H9 (cell line): ENCODE data around the gene MEGF8. TPM values are rescaled to one million over a fixed set of nuclear protein-coding genes. Genes with fewer than 3 reads are reported as not detected.

ENCODE experiments used
- DNase-seq: peaks from one replicate; pipeline ENCODE4 v3.0.0-alpha.2; 2017
- H2AFZ ChIP-seq: one replicate; pipeline ENCODE4 v1.6.1; 2013; ENCODE audit warnings: mild to moderate bottlenecking, low read length, control low read depth, moderate library complexity
- H2AK5ac ChIP-seq: 2 replicates; pipeline ENCODE4 v1.6.1; 2013; ENCODE audit warnings: low read length, control low read depth, mixed read lengths; ENCODE audit not compliant: insufficient read length
- H2BK120ac ChIP-seq: one replicate; pipeline ENCODE4 v1.6.1; 2013; ENCODE audit warnings: low read depth, mild to moderate bottlenecking, low read length, control low read depth, inconsistent platforms; ENCODE audit not compliant: poor library complexity, severe bottlenecking
- H2BK12ac ChIP-seq: 2 replicates; pipeline ENCODE4 v1.6.1; 2013; ENCODE audit warnings: low read length, control low read depth, mixed read lengths, low read depth; ENCODE audit not compliant: insufficient read length
- H2BK15ac ChIP-seq: 2 replicates; pipeline ENCODE4 v1.6.1; 2013; ENCODE audit warnings: low read depth, low read length, control low read depth
- H2BK20ac ChIP-seq: one replicate; pipeline ENCODE4 v1.6.1; 2013; ENCODE audit warnings: low read depth, mild to moderate bottlenecking, low read length, control low read depth, inconsistent platforms; ENCODE audit not compliant: poor library complexity, severe bottlenecking
- H2BK5ac ChIP-seq: 2 replicates; pipeline ENCODE4 v1.6.1; 2013; ENCODE audit warnings: low read length, control low read depth, mixed read lengths; ENCODE audit not compliant: insufficient read length
- H3K14ac ChIP-seq: 2 replicates; pipeline ENCODE4 v1.6.1; 2013; ENCODE audit warnings: low read length, control low read depth; ENCODE audit not compliant: insufficient read depth
- H3K18ac ChIP-seq: 2 replicates; pipeline ENCODE4 v1.6.1; 2013; ENCODE audit warnings: low read depth, mild to moderate bottlenecking, mixed read lengths, low read length, control low read depth; ENCODE audit not compliant: insufficient read length
- H3K23ac ChIP-seq: 2 replicates; pipeline ENCODE4 v1.6.1; 2013; ENCODE audit warnings: low read length, control low read depth, mixed read lengths, low read depth; ENCODE audit not compliant: insufficient read length
- H3K23me2 ChIP-seq: 2 replicates; pipeline ENCODE4 v1.6.1; 2013; ENCODE audit warnings: low read depth, mild to moderate bottlenecking, mixed read lengths, low read length, control low read depth; ENCODE audit not compliant: insufficient read length, poor library complexity, severe bottlenecking
- H3K27ac ChIP-seq: 2 replicates; pipeline ENCODE4 v1.5.1; 2013; ENCODE audit warnings: low read length, control low read depth, mixed read lengths, low read depth; ENCODE audit not compliant: insufficient read length
- H3K27me3 ChIP-seq: 2 replicates; pipeline ENCODE4 v1.6.1; 2013; ENCODE audit warnings: low read length, control low read depth, inconsistent platforms; ENCODE audit not compliant: insufficient read depth
- H3K4ac ChIP-seq: 2 replicates; pipeline ENCODE4 v1.6.1; 2013; ENCODE audit warnings: low read depth, mild to moderate bottlenecking, control low read depth, inconsistent platforms, low read length, moderate library complexity
- H3K4me1 ChIP-seq: 2 replicates; pipeline ENCODE4 v1.6.1; 2013; ENCODE audit warnings: low read length, control low read depth, inconsistent platforms; ENCODE audit not compliant: insufficient read depth
- H3K4me2 ChIP-seq: 2 replicates; pipeline ENCODE4 v1.6.1; 2013; ENCODE audit warnings: low read length, control low read depth, mixed read lengths; ENCODE audit not compliant: insufficient read length, insufficient read depth
- H3K56ac ChIP-seq: 2 replicates; pipeline ENCODE4 v1.6.1; 2013; ENCODE audit warnings: low read depth, mild to moderate bottlenecking, mixed read lengths, low read length, control low read depth; ENCODE audit not compliant: insufficient read length
- H3K79me1 ChIP-seq: 2 replicates; pipeline ENCODE4 v1.6.1; 2013; ENCODE audit warnings: low read depth, mild to moderate bottlenecking, moderate library complexity, low read length, control low read depth, inconsistent platforms; ENCODE audit not compliant: insufficient read depth, poor library complexity, severe bottlenecking
- H3K79me2 ChIP-seq: 2 replicates; pipeline ENCODE4 v1.6.1; 2013; ENCODE audit warnings: low read length, control low read depth, inconsistent platforms; ENCODE audit not compliant: insufficient read depth
- H3K9ac ChIP-seq: 2 replicates; pipeline ENCODE4 v1.6.1; 2013; ENCODE audit warnings: low read length, control low read depth, mixed read lengths; ENCODE audit not compliant: insufficient read length; ENCODE audit errors: extremely low read depth
- H3K9me3 ChIP-seq: one replicate; pipeline ENCODE4 v1.6.1; 2013; ENCODE audit warnings: low read depth, low read length, inconsistent platforms; ENCODE audit not compliant: control insufficient read depth
- H3T11ph ChIP-seq: one replicate; pipeline ENCODE4 v1.6.1; 2013; ENCODE audit warnings: mild to moderate bottlenecking, low read length, control low read depth, inconsistent platforms
- H4K20me1 ChIP-seq: one replicate; pipeline ENCODE4 v1.6.1; 2013; ENCODE audit not compliant: control insufficient read depth, insufficient read length, insufficient read depth
- H4K5ac ChIP-seq: 2 replicates; pipeline ENCODE4 v1.6.1; 2013; ENCODE audit warnings: low read depth, mild to moderate bottlenecking, mixed read lengths, low read length, control low read depth; ENCODE audit not compliant: insufficient read length
- H4K8ac ChIP-seq: replicated peaks from 2 replicates; pipeline ENCODE4 v1.6.1; 2013; ENCODE audit warnings: low read length, control low read depth, mixed read lengths, low read depth; ENCODE audit not compliant: insufficient read length
- H4K91ac ChIP-seq: 2 replicates; pipeline ENCODE4 v1.6.1; 2013; ENCODE audit warnings: low read depth, mild to moderate bottlenecking, moderate library complexity, mixed read lengths, low read length, control low read depth; ENCODE audit not compliant: insufficient read length
- H3K27ac Mint-ChIP-seq, 3 experiments: 2 replicates in 2 of 3; 3 replicates in 1 of 3; pipeline ENCODE4 v1.8.0; 2020 to 2021; ENCODE audit warnings: mixed read lengths in 3 of 3, mild to moderate bottlenecking in 1 of 3, moderate library complexity in 1 of 3
- H3K27me3 Mint-ChIP-seq: 2 replicates; pipeline ENCODE4 v1.8.0; 2021; ENCODE audit warnings: low read depth, mild to moderate bottlenecking, moderate library complexity, mixed read lengths
- H3K36me3 Mint-ChIP-seq, 3 experiments: 2 replicates in 2 of 3; 3 replicates in 1 of 3; pipeline ENCODE4 v1.8.0; 2020 to 2021; ENCODE audit warnings: low read depth in 3 of 3, mixed read lengths in 3 of 3; ENCODE audit not compliant: insufficient read depth in 1 of 3
- H3K4me1 Mint-ChIP-seq, 2 experiments: 2 replicates each; pipeline ENCODE4 v1.8.0; 2020; ENCODE audit warnings: mixed read lengths in 2 of 2
- H3K4me3 Mint-ChIP-seq, 2 experiments: 2 replicates in 1 of 2; 3 replicates in 1 of 2; pipeline ENCODE4 v1.8.0; 2020 to 2021; ENCODE audit warnings: mild to moderate bottlenecking in 2 of 2, mixed read lengths in 2 of 2, moderate library complexity in 1 of 2
- H3K9me3 Mint-ChIP-seq, 2 experiments: 2 replicates in 1 of 2; 3 replicates in 1 of 2; pipeline ENCODE4 v1.8.0; 2020; ENCODE audit warnings: mild to moderate bottlenecking in 2 of 2, mixed read lengths in 2 of 2, moderate library complexity in 1 of 2
- CTCF ChIP-seq: fragments of 200-600 bp; sonication (generic); conservative IDR thresholded peaks from 3 replicates; pipeline ENCODE4 v1.8.0; 2021; ENCODE audit warnings: antibody characterized with exemption, mild to moderate bottlenecking
- WGBS: extraction: QIAGEN DNeasy Blood & Tissue Kit; methylation state at CpG from one replicate; pipeline ENCODE4 v1.1.7; 2013; ENCODE audit warnings: missing lambda C conversion rate, low lambda C conversion rate, mixed read lengths; ENCODE audit not compliant: insufficient read length; ENCODE audit errors: extremely low coverage; 5-methylcytosine and 5-hydroxymethylcytosine counted together
- total RNA-seq: library from RNA; stranded (reverse); gene quantifications from 2 replicates; pipeline ENCODE4 v1.2.1, GENCODE V29; 2021

Gene MEGF8
- total RNA-seq, 1 experiment from 2014 or later = 28.4 TPM

- H4K91ac ChIP-seq = no peak overlapping the region
- no peak overlapping the region for H2BK20ac ChIP-seq
- no peaks in the 10 kb centered on the region for H4K20me1 ChIP-seq
- H3K4me1 ChIP-seq = no peaks in the 10 kb centered on the region
- no peak for DNase-seq
- H2BK5ac ChIP-seq = no peak overlapping the region
- Mint-ChIP-seq H3K36me3 (peaks cover 5 to 31% (median 20%) of the 10 kb centered on the region in 3 experiments; a peak in 6 of 7 replicates), H3K27ac (no peak overlapping the region), H3K27me3 (no peaks in the 10 kb centered on the region), H3K4me3 (no peak overlapping the region), H3K4me1 (no peaks in the 10 kb centered on the region), H3K9me3 (no peaks in the 10 kb centered on the region)
- no peaks in the 10 kb centered on the region for H3K9me3 ChIP-seq
- H3K14ac ChIP-seq = no peak overlapping the region
- no peaks in the 10 kb centered on the region for H3K27me3 ChIP-seq
- TF ChIP-seq CTCF = no peak
- no peak overlapping the region for H2AK5ac ChIP-seq
- H3K56ac ChIP-seq = no peak overlapping the region
- H2BK15ac ChIP-seq = no peak overlapping the region
- H2BK12ac ChIP-seq = no peak overlapping the region
- H3K79me2 ChIP-seq = no peaks in the 10 kb centered on the region
- H3T11ph ChIP-seq = no peak overlapping the region
- no peak overlapping the region for H2AFZ ChIP-seq
- H3K27ac ChIP-seq = no peak overlapping the region
- no peak overlapping the region for H3K4me2 ChIP-seq
- no peak overlapping the region for H4K5ac ChIP-seq
- H3K79me1 ChIP-seq = no peaks in the 10 kb centered on the region
- no peak overlapping the region for H2BK120ac ChIP-seq
- H3K18ac ChIP-seq = no peak overlapping the region
- H3K23ac ChIP-seq = no peak overlapping the region
- H3K9ac ChIP-seq = no peak overlapping the region
- no peak overlapping the region for H4K8ac ChIP-seq
- no CpG with 5 or more reads among the region's 18 CpGs for WGBS
- H3K4ac ChIP-seq = no peak overlapping the region
- no peaks in the 10 kb centered on the region for H3K23me2 ChIP-seq
These were observed 19.0 kb downstream of the MEGF8 start for GRCh38 chr19:42344336-42344893.
